Measurements from ENCODE around the gene SYNPO. TPM values are rescaled to one million over a fixed set of nuclear protein-coding genes. Genes with fewer than 3 reads are reported as not detected.

Gene SYNPO
- total and polyA plus RNA-seq, 7 donors: 136 to 855 (median 628) TPM

- Histone ChIP-seq H3K27ac (peak overlapping the region; percentile 65), H3K27me3 (ENCODE audit: insufficient read depth in 3 of 3, low read length in 2 of 3) (no peaks in the 10 kb centered on the region), H3K9me3 (no peaks in the 10 kb centered on the region), H3K4me1 (peaks cover 39% of the 10 kb centered on the region), H3K36me3 (ENCODE audit: insufficient read depth in 1 of 2, low read depth in 1 of 2) (no peaks in the 10 kb centered on the region), H3K4me3 (no peak overlapping the region)
- ATAC-seq (peak in 2 of 4 donors; percentile 16), DNase-seq (no peak)
- TF ChIP-seq CTCF (IDR thresholded peaks at IDR 0.05): no peak
- WGBS, 3 donors: 50 to 61% (median 54%) methylated on average over 12 of the region's 12 CpGs
- intact Hi-C loops (cut with DNase I): no loop called here
Observed at GRCh38 chr5:150665044-150665443, 24.6 kb downstream of the SYNPO start.

GRCh38 chr5:150670275-150670947 is 30.0 kb downstream of the SYNPO start:
- Histone ChIP-seq H3K36me3 (ENCODE audit: insufficient read depth in 1 of 2, low read depth in 1 of 2) (no peaks in the 10 kb centered on the region), H3K27ac (peak overlapping the region; percentile 92), H3K4me1 (peaks cover 47% of the 10 kb centered on the region), H3K27me3 (ENCODE audit: insufficient read depth in 3 of 3, low read length in 2 of 3) (no peaks in the 10 kb centered on the region), H3K9me3 (no peaks in the 10 kb centered on the region), H3K4me3 (no peak overlapping the region)
- no peak for TF ChIP-seq CTCF (IDR thresholded peaks at IDR 0.05)
- ATAC-seq: peak in 1 of 4 donors; percentile 39
- no peak for DNase-seq
- 74 to 89% (median 75%) methylated on average over 14 of the region's 14 CpGs for WGBS, 3 donors
- intact Hi-C loops (cut with DNase I): loop anchor here in 1 of 2 donors (5.0 kb wide), 1 partner anchor 108 kb away; no protein-coding TSS in a partner anchor

- peaks cover 47% of the 10 kb centered on the region for H3K4me1 ChIP-seq
- no peak for TF ChIP-seq CTCF (IDR thresholded peaks at IDR 0.05)
- intact Hi-C loops (cut with DNase I): loop anchor here in 1 of 2 donors (5.0 kb wide), 1 partner anchor 109 kb away; no protein-coding TSS in a partner anchor
- ATAC-seq (no peak), DNase-seq (no peak)
- H3K27me3 ChIP-seq (ENCODE audit: insufficient read depth in 3 of 3, low read length in 2 of 3): no peaks in the 10 kb centered on the region
- H3K36me3 ChIP-seq (ENCODE audit: insufficient read depth in 1 of 2, low read depth in 1 of 2): no peaks in the 10 kb centered on the region
- WGBS, 3 donors: 38 to 82% (median 62%) methylated on average over 2 of the region's 2 CpGs
- H3K27ac ChIP-seq: peak overlapping the region; percentile 92
- H3K4me3 ChIP-seq: no peak overlapping the region
- H3K9me3 ChIP-seq: no peaks in the 10 kb centered on the region
Observed at GRCh38 chr5:150670948-150671310, 30.5 kb downstream of the SYNPO start.

- H3K27ac ChIP-seq: peak overlapping the region; percentile 92
Observed at GRCh38 chr5:150671509-150672236, 31.2 kb downstream of the SYNPO start.

More at GRCh38 chr5:150671509-150672236, 31.2 kb downstream of the SYNPO start:
- Histone ChIP-seq H3K27me3 (ENCODE audit: insufficient read depth in 3 of 3, low read length in 2 of 3) (no peaks in the 10 kb centered on the region), H3K9me3 (no peaks in the 10 kb centered on the region), H3K4me3 (peak overlapping the region; percentile 67), H3K36me3 (ENCODE audit: insufficient read depth in 1 of 2, low read depth in 1 of 2) (peaks cover 0 to 3% of the 10 kb centered on the region in 2 donors), H3K4me1 (peaks cover 47% of the 10 kb centered on the region)
- WGBS, 3 donors: 22 to 33% (median 28%) methylated on average over 42 to 51 of the region's 51 CpGs
- no peak for TF ChIP-seq CTCF (IDR thresholded peaks at IDR 0.05)
- intact Hi-C loops (cut with DNase I): loop anchor here in 1 of 2 donors (5.0 kb wide), 1 partner anchor 109 kb away; no protein-coding TSS in a partner anchor
- DNase-seq (peak in 1 of 2 donors; percentile 61), ATAC-seq (no peak)
